ENCODE measurements around the gene ZNF423. TPM values are rescaled to one million over a fixed set of nuclear protein-coding genes. Genes with fewer than 3 reads are reported as not detected.

ZNF423 gene
- total and polyA plus RNA-seq, 9 of the 15 experiments (the other 6 are each of a cell fraction or from before 2014, with no cell fraction given): not detected

GRCh38 chr16:49499869-49500610, 355.9 kb downstream of the ZNF423 start (continued):
- TF ChIP-seq ATF2 (CRISPR knock-in tag; IDR thresholded peaks at IDR 0.05): no peak
- no peak for TF ChIP-seq ZNF124 (CRISPR knock-in tag; IDR thresholded peaks at IDR 0.05)
- no peak for TF ChIP-seq ZNF444 (CRISPR knock-in tag; IDR thresholded peaks at IDR 0.05)

GRCh38 chr16:49499414-49499785, 356.5 kb downstream of the ZNF423 start:
- Histone ChIP-seq H3K4me3 (no peak overlapping the region), H3K4me1 (replicated peaks in 1 of 2; ENCODE audit: control insufficient read depth in 2 of 2, insufficient read depth in 2 of 2, low read length in 2 of 2) (no peaks in the 10 kb centered on the region), H3K27ac (ENCODE audit: extremely low read depth, low read depth, low read length) (no peak overlapping the region), H3K36me3 (ENCODE audit: control insufficient read depth, insufficient read depth, low read length) (no peaks in the 10 kb centered on the region), H3K9me3 (replicated peaks; ENCODE audit: control insufficient read depth, insufficient read depth, low read depth, low read length) (no peaks in the 10 kb centered on the region), H3K4me2 (ENCODE audit: insufficient read depth, low read length) (no peak overlapping the region), H3K9me1 (ENCODE audit: control insufficient read depth, insufficient read depth, low read length) (no peaks in the 10 kb centered on the region), H3K79me2 (ENCODE audit: control insufficient read depth, insufficient read depth, low read length) (no peaks in the 10 kb centered on the region), H3K27me3 (ENCODE audit: control insufficient read depth in 2 of 2, insufficient read depth in 2 of 2, low read length in 2 of 2) (peaks cover 2 to 18% of the 10 kb centered on the region in 2 experiments; a peak in 3 of 5 replicates), H2AFZ (ENCODE audit: low read depth, low read length) (no peak overlapping the region), H4K20me1 (replicated peaks; ENCODE audit: control insufficient read depth, insufficient read depth, low read length) (no peaks in the 10 kb centered on the region), H3K9ac (ENCODE audit: insufficient read depth in 1 of 2, low read depth in 2 of 2, low read length in 2 of 2) (no peak overlapping the region)
- WGBS (ENCODE audit: insufficient coverage, low coverage, missing lambda C conversion rate): under 1% methylated on average over 10 of the region's 10 CpGs
- BruUV-seq (replicated peaks): no TSS peak
- TF ChIP-seq E2F3 (CRISPR knock-in tag; IDR thresholded peaks at IDR 0.05) (no peak), C11orf30 (IDR thresholded peaks at IDR 0.05; ENCODE audit: low read depth) (no peak)
- FAIRE-seq (no peak), ATAC-seq (no peak), DNase-seq (ENCODE audit: extremely low read depth in 1 of 4, low spot score in 3 of 4) (no peak)
- in situ Hi-C loops (cut with MboI): no loop called here
- intact Hi-C loops (cut with micrococcal nuclease): no loop called here
- POLR2A ChIA-PET: no interaction called here
- CTCF ChIA-PET (ENCODE audit: low intra/inter-chr PET ratio): no interaction called here
